ENCODE results near the gene ZNF280B. TPM values are rescaled to one million over a fixed set of nuclear protein-coding genes. Genes with fewer than 3 reads are reported as not detected.
"Not testable (repeated sequence)": the region's sequence is repeated elsewhere in the genome, so short reads cannot be mapped to it uniquely, and the experiment has no call there.

ZNF280B gene
- total RNA-seq, 2 donors from 2014 or later = 2.9 to 4.5 TPM

- no peak overlapping the region for H3K27ac Mint-ChIP-seq
- H3K36me3 Mint-ChIP-seq (ENCODE audit: insufficient read depth in 2 of 2) = peaks cover 1% of the 10 kb centered on the region in 2 donors
- ATAC-seq (replicated peaks in 1 of 2) (no peak), DNase-seq (no peak)
- H3K9me3 Mint-ChIP-seq = peaks cover 0 to 3% of the 10 kb centered on the region in 2 donors
- peaks cover 37% of the 10 kb centered on the region for H3K27me3 Mint-ChIP-seq (ENCODE audit: low read depth)
- no peaks in the 10 kb centered on the region for H3K4me1 Mint-ChIP-seq (ENCODE audit: low read depth)
- no peak overlapping the region for H3K4me3 Mint-ChIP-seq
Measured at GRCh38 chr22:22442928-22443709, 65.4 kb downstream of the ZNF280B start.

DNA sequence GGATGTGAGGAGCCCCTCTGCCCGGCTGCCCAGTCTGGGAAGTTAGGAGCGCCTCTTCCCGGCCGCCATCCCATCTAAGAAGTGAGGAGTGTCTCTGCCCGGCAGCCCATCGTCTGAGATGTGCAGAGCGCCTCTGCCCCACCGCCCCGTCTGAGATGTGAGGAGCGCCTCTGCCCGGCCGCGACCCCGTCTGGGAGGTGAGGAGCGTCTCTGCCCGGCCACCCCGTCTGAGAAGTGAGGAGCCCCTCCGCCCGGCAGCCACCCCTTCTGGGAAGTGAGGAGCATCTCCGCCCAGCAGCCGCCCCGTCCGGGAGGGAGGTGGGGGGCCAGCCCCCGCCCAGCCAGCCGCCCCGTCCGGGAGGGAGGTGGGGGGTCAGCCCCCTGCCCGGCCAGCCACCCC lies 66.9 kb downstream of the ZNF280B start:
- DNase-seq; H3K4me1 Mint-ChIP-seq (ENCODE audit: low read depth); H3K27ac Mint-ChIP-seq; H3K36me3 Mint-ChIP-seq (ENCODE audit: insufficient read depth in 2 of 2); ATAC-seq (replicated peaks in 1 of 2); H3K9me3 Mint-ChIP-seq; H3K4me3 Mint-ChIP-seq: not testable (repeated sequence)
- peaks cover 28% of the 10 kb centered on the region for H3K27me3 Mint-ChIP-seq (ENCODE audit: low read depth)

GRCh38 chr22:22440188-22440587 lies 68.4 kb downstream of the ZNF280B start:
- peaks cover 1% of the 10 kb centered on the region in 2 donors for H3K36me3 Mint-ChIP-seq (ENCODE audit: insufficient read depth in 2 of 2)
- no peaks in the 10 kb centered on the region for H3K4me1 Mint-ChIP-seq (ENCODE audit: low read depth)
- H3K27me3 Mint-ChIP-seq (ENCODE audit: low read depth) = peaks cover 28% of the 10 kb centered on the region
- peaks cover 0 to 3% of the 10 kb centered on the region in 2 donors for H3K9me3 Mint-ChIP-seq
- H3K4me3 Mint-ChIP-seq = no peak overlapping the region
- H3K27ac Mint-ChIP-seq = no peak overlapping the region
- no peak for ATAC-seq (replicated peaks in 1 of 2)
- no peak for DNase-seq

Other genes with a start within 250 kb of the ZNF280B start
- gene ZNF280A, start 11.5 kb upstream of the ZNF280B start, total RNA-seq = not detected
- under 1 TPM; 0.14 to 0.41 TPM for gene PRAME, start 50.5 kb upstream of the ZNF280B start, total RNA-seq
- not detected for gene GGTLC2, start 135.9 kb upstream of the ZNF280B start, total RNA-seq

All from activated T-cell treated with anti-CD3 and anti-CD28 coated beads, Interleukin-2, amount 50 U/mL, for 72 hours (primary cell).